ENCODE results near the gene ZNF33A.

Gene ZNF33A

DNA sequence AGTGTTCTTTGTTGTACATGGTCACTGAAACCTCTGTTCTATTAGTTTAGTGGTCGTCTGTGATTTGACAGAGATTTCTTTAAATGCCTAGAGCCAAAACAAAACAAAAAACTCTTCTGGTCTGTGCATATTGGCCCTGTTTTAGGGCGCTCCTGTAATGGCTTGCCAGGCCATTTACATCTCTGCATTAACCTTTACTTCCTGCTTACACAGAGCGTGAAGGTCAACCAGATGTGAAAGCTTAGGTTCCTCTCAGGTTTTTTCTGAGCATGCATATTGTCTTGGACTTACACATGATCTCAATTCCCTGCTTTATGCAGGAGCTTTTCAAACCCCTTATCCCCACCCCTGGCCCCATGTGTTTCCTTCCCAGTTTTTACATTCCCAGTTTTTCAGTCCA is 93.3 kb downstream of the ZNF33A start:
- no peak overlapping the region for H3K4me3 ChIP-seq
- no peak for TF ChIP-seq CTCF (IDR thresholded peaks at IDR 0.05)
- DNase-seq (ENCODE audit: low spot score), result no peak
- H3K27ac ChIP-seq, result no peak overlapping the region

DNA sequence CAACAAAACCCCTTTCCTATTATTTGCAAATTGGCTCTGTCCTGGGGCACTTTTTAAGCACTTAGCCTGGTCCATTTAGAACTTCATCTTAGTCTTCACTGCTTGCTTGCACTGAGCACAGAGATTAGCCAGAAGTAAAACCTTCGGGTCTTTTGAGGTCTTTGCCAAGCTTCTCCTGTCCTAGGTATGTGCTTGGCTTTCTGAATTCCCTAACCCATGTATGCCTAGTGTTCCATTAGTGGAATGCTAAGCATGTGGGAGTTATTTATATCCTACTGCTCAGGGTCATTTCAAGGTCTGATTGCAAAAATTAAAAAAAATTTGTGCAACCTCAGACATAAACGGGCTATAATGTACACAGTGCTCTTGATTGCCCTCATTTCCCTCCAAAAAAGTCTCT is 101.7 kb downstream of the ZNF33A start:
- TF ChIP-seq CTCF (IDR thresholded peaks at IDR 0.05), result no peak
- no peak for DNase-seq (ENCODE audit: low spot score)
- Histone ChIP-seq H3K27ac (no peak overlapping the region), H3K4me3 (no peak overlapping the region)

Measured in coronary artery (tissue), 2 donors.